Activated T-helper 1 cell treated with Interleukin-2 at 50 U/mL for 16 hours (primary cell): ENCODE data around the gene KRT5.
"Not testable (repeated sequence)": the region's sequence is repeated elsewhere in the genome, so short reads cannot be mapped to it uniquely, and the experiment has no call there.

Source experiments
- DNase-seq: peaks from one replicate; pipeline ENCODE4 v3.0.0-alpha.2; 2020; ENCODE audit warnings: low read depth

Gene KRT5

GRCh38 chr12:52518574-52519386 is 1.4 kb downstream of the KRT5 start:
- no peak for DNase-seq

- DNase-seq, result no peak
Measured at GRCh38 chr12:52517888-52518287, 2.3 kb downstream of the KRT5 start.

- no peak for DNase-seq
Measured at GRCh38 chr12:52517005-52517835, 3.0 kb downstream of the KRT5 start.

- DNase-seq, result no peak
Measured at GRCh38 chr12:52515927-52516831, 4.0 kb downstream of the KRT5 start.

- no peak for DNase-seq
Measured at GRCh38 chr12:52515319-52515646, 4.9 kb downstream of the KRT5 start.

- DNase-seq, result no peak
Measured at GRCh38 chr12:52514471-52515318, 5.5 kb downstream of the KRT5 start.

- DNase-seq, result no peak
Measured at GRCh38 chr12:52513736-52514135, 6.5 kb downstream of the KRT5 start.

GRCh38 chr12:52508211-52508610 is 12.0 kb downstream of the KRT5 start:
- no peak for DNase-seq

- no peak for DNase-seq
Measured at GRCh38 chr12:52506858-52507715, 13.1 kb downstream of the KRT5 start.

- no peak for DNase-seq
Measured at GRCh38 chr12:52502877-52503276, 17.3 kb downstream of the KRT5 start.

GRCh38 chr12:52501490-52501889 is 18.7 kb downstream of the KRT5 start:
- no peak for DNase-seq

GRCh38 chr12:52500574-52500973 is 19.6 kb downstream of the KRT5 start:
- not testable (repeated sequence) for DNase-seq

GRCh38 chr12:52499806-52500560 is 20.2 kb downstream of the KRT5 start:
- DNase-seq, result no peak

GRCh38 chr12:52498946-52499345 is 21.2 kb downstream of the KRT5 start:
- DNase-seq, result no peak

- no peak for DNase-seq
Measured at GRCh38 chr12:52497975-52498374, 22.2 kb downstream of the KRT5 start.

GRCh38 chr12:52496590-52497071 is 23.6 kb downstream of the KRT5 start:
- DNase-seq, result no peak

- DNase-seq, result no peak
Measured at GRCh38 chr12:52496054-52496453, 24.1 kb downstream of the KRT5 start.

- no peak for DNase-seq
Measured at GRCh38 chr12:52495389-52495788, 24.8 kb downstream of the KRT5 start.

GRCh38 chr12:52494518-52494917 is 25.7 kb downstream of the KRT5 start:
- DNase-seq, result no peak

GRCh38 chr12:52494100-52494499 is 26.1 kb downstream of the KRT5 start:
- no peak for DNase-seq
